GM06990 (cell line): ENCODE measurements around the gene GRAP.
A peak's percentile ranks its signal among the peaks of the same experiment; 100 is the strongest.

Experiments used
- DNase-seq: peaks from one replicate; pipeline ENCODE4 v3.0.0-alpha.2; 2011; ENCODE audit not compliant: insufficient read length; ENCODE audit errors: extremely low read depth
- H3K27me3 ChIP-seq: replicated peaks from 2 replicates; pipeline ENCODE4 v1.6.0; 2011; ENCODE audit warnings: low read length; ENCODE audit not compliant: control insufficient read depth, insufficient read depth
- H3K36me3 ChIP-seq: 2 replicates; pipeline ENCODE4 v1.5.1; 2011; ENCODE audit warnings: low read length; ENCODE audit not compliant: control insufficient read depth, insufficient read depth
- H3K4me3 ChIP-seq: replicated peaks from 2 replicates; pipeline ENCODE4 v1.5.1; 2011; ENCODE audit warnings: low read depth, mild to moderate bottlenecking, control low read depth, low read length
- TF ChIP-seq, protein P1 (sequence below): IDR thresholded peaks from 2 replicates; pipeline ENCODE4 v1.5.1; 2011; ENCODE audit warnings: low read length, control low read depth, mild to moderate bottlenecking, inconsistent platforms; ENCODE audit not compliant: insufficient read depth, poor library complexity, severe bottlenecking

The GRAP gene

DNA sequence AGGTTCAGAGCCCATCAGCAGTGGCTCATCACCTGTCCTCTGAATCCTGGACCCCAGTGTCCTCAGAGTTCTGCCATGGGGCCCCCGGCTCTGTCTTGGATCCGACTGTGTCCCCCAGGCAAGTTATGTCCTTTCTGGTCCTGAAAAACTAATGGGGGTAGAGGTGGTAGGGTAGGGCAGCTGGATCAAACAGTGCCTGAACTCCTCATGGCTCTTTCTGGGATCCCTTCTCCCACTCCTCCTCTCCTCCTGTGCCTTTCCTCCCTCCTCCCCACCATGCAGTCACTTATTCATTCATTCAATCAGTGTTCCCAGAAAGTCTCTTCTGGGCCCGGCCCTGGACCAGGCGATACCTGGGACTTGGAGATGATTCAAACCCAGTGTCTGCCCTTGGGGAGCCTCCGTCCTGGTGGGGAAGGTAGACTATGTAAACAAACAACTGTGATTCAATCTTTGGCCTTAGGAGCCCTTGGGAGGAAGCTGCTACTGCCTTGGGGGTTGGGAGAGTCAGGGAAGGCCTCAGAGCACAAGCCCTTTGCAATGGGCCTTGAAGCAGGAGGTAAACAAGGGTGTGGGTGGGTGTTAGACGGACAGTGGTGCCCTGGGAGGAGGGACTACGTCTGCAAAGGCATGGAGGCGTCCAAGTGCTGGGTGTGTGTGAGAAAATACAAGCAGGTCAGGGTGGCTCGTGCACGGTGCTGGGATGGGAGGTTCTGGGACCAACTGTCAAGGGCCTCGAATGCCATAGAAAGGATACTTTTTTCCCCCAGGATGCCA, 35.8 kb downstream of the GRAP start:
- TF ChIP-seq, protein P1, sequence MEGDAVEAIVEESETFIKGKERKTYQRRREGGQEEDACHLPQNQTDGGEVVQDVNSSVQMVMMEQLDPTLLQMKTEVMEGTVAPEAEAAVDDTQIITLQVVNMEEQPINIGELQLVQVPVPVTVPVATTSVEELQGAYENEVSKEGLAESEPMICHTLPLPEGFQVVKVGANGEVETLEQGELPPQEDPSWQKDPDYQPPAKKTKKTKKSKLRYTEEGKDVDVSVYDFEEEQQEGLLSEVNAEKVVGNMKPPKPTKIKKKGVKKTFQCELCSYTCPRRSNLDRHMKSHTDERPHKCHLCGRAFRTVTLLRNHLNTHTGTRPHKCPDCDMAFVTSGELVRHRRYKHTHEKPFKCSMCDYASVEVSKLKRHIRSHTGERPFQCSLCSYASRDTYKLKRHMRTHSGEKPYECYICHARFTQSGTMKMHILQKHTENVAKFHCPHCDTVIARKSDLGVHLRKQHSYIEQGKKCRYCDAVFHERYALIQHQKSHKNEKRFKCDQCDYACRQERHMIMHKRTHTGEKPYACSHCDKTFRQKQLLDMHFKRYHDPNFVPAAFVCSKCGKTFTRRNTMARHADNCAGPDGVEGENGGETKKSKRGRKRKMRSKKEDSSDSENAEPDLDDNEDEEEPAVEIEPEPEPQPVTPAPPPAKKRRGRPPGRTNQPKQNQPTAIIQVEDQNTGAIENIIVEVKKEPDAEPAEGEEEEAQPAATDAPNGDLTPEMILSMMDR, result no peak
- H3K27me3 ChIP-seq, result no peaks in the 10 kb centered on the region; the same call in 1 of the 2 replicates

DNA sequence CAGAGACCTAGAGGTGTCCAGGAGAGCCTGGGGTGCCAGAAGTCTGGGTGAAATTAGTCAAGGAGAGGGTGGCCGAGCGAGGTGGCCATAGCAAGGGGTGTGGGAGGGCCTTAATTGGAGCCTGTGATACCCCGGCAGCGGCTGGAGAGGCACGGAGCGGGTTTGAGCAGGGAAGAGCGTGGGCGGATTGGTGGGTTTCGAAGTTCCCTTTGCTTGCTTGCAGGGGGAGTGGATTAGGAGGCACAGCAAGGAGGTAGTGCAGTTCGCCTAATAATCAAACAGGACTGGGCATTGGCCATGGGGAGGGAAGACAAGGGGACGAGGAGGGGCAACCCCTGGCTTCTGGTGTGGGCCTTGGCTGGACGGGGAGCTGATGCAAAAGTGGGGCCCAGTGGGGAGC, 36.8 kb downstream of the GRAP start:
- no peaks in the 10 kb centered on the region; the same call in 1 of the 2 replicates for H3K27me3 ChIP-seq
- DNase-seq, result no peak
- no peaks in the 10 kb centered on the region for H3K36me3 ChIP-seq
- no peak overlapping the region for H3K4me3 ChIP-seq
- TF ChIP-seq, protein P1, result no peak

More for the DNA sequence above, 35.8 kb downstream of the GRAP start:
- H3K36me3 ChIP-seq, result no peaks in the 10 kb centered on the region
- no peak overlapping the region for H3K4me3 ChIP-seq
- DNase-seq, result no peak

GRCh38 chr17:19006698-19007097, 40.1 kb downstream of the GRAP start:
- Histone ChIP-seq H3K4me3 (no peak overlapping the region), H3K27me3 (no peaks in the 10 kb centered on the region), H3K36me3 (no peaks in the 10 kb centered on the region; the same call in 1 of the 2 replicates)
- TF ChIP-seq, protein P1, result no peak
- no peak for DNase-seq

DNA sequence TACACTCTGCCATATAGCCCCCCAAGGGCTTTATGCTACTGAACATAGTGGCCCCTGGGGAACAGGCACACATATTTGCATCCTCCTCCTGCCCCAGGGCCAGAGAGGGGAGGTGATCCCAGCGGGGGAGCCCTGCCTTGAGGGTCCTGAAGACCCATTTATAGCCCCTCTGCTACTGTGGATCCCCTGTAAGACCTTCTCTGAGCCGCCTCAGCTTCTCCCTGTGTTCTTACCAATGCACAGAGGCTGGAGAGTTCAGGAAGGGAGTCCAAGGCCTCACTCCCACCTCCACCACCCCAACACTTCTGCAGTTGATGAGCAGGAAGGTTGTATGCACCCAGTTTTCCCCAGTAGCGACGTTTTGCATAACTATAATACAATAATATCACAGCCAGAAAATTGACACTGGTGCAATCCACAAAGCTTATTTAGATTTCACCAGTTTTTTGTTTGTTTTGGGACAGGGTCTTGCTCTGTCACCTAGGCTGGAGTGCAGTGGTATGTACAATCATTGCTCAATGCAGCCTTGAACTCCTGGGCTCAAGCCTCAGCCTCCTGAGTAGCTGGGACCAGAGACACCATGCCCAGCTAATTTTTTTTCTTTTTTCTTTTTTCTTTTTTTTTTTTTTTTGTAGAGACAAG, 40.8 kb downstream of the GRAP start:
- Histone ChIP-seq H3K4me3 (no peak overlapping the region), H3K36me3 (no peaks in the 10 kb centered on the region; the same call in 1 of the 2 replicates), H3K27me3 (no peaks in the 10 kb centered on the region)
- no peak for DNase-seq
- TF ChIP-seq, protein P1, result no peak

GRCh38 chr17:19005137-19005773, 41.5 kb downstream of the GRAP start:
- TF ChIP-seq, protein P1, result no peak
- Histone ChIP-seq H3K36me3 (peaks cover 2% of the 10 kb centered on the region; the same call in 1 of the 2 replicates), H3K27me3 (no peaks in the 10 kb centered on the region), H3K4me3 (peak overlapping the region; percentile 72)
- no peak for DNase-seq
